HEK293 (cell line): ENCODE results near the gene FES.

Experiments
- AEBP2 ChIP-seq: fragments of 450-650 bp; formaldehyde crosslinking; IDR thresholded peaks from 2 replicates; pipeline ENCODE4 v1.5.1; 2016; ENCODE audit warnings: missing biosample characterization, missing genetic modification characterization, borderline replicate concordance
- EGR2 ChIP-seq: fragments of 450-650 bp; formaldehyde crosslinking; IDR thresholded peaks from 2 replicates; pipeline ENCODE4 v1.5.1; 2016; ENCODE audit warnings: low read depth, missing biosample characterization, missing genetic modification characterization
- GLI4 ChIP-seq: fragments of 450-650 bp; formaldehyde crosslinking; IDR thresholded peaks from 2 replicates; pipeline ENCODE4 v1.5.1; 2016; ENCODE audit warnings: missing biosample characterization, missing genetic modification characterization
- INSM2 ChIP-seq: fragments of 450-650 bp; formaldehyde crosslinking; IDR thresholded peaks from 2 replicates; pipeline ENCODE4 v1.5.1; 2016; ENCODE audit warnings: missing biosample characterization, missing genetic modification characterization
- KLF17 ChIP-seq: fragments of 450-650 bp; formaldehyde crosslinking; IDR thresholded peaks from 2 replicates; pipeline ENCODE4 v1.5.1; 2016; ENCODE audit warnings: missing biosample characterization, missing genetic modification characterization
- KLF9 ChIP-seq: fragments of 450-650 bp; formaldehyde crosslinking; IDR thresholded peaks from 2 replicates; pipeline ENCODE4 v1.5.1; 2016; ENCODE audit warnings: missing biosample characterization, missing genetic modification characterization, low read depth
- MEIS1 ChIP-seq: sonication (generic); formaldehyde crosslinking; IDR thresholded peaks from 2 replicates; pipeline ENCODE4 v1.8.1; 2022; ENCODE audit warnings: missing genetic modification reagents, mild to moderate bottlenecking, borderline replicate concordance
- PATZ1 ChIP-seq: fragments of 450-650 bp; formaldehyde crosslinking; IDR thresholded peaks from 2 replicates; pipeline ENCODE4 v1.5.1; 2016; ENCODE audit warnings: missing biosample characterization, missing genetic modification characterization
- YY1 ChIP-seq: fragments of 450-650 bp; formaldehyde crosslinking; IDR thresholded peaks from 2 replicates; pipeline ENCODE4 v1.5.1; 2018; ENCODE audit warnings: missing biosample characterization, missing genetic modification characterization
- ZFP37 ChIP-seq: fragments of 450-650 bp; formaldehyde crosslinking; IDR thresholded peaks from 2 replicates; pipeline ENCODE4 v1.5.1; 2016; ENCODE audit warnings: missing biosample characterization, missing genetic modification characterization
- ZNF112 ChIP-seq: fragments of 450-650 bp; formaldehyde crosslinking; IDR thresholded peaks from 2 replicates; pipeline ENCODE4 v1.5.0; 2017; ENCODE audit warnings: missing biosample characterization, missing genetic modification characterization
- ZNF114 ChIP-seq: fragments of 450-650 bp; formaldehyde crosslinking; IDR thresholded peaks from 2 replicates; pipeline ENCODE4 v1.5.0; 2017; ENCODE audit warnings: missing biosample characterization, missing genetic modification characterization
- ZNF169 ChIP-seq: fragments of 450-650 bp; formaldehyde crosslinking; IDR thresholded peaks from 2 replicates; pipeline ENCODE4 v1.5.1; 2016; ENCODE audit warnings: missing biosample characterization, missing genetic modification characterization
- ZNF266 ChIP-seq: fragments of 450-650 bp; formaldehyde crosslinking; IDR thresholded peaks from 2 replicates; pipeline ENCODE4 v1.5.1; 2016; ENCODE audit warnings: missing biosample characterization, missing genetic modification characterization, low read depth
- ZNF280C ChIP-seq: fragments of 450-650 bp; formaldehyde crosslinking; IDR thresholded peaks from 2 replicates; pipeline ENCODE4 v1.5.1; 2016; ENCODE audit warnings: missing biosample characterization, missing genetic modification characterization
- ZNF366 ChIP-seq: fragments of 450-650 bp; formaldehyde crosslinking; conservative IDR thresholded peaks from 2 replicates; pipeline ENCODE4 v1.5.1; 2016; ENCODE audit warnings: missing biosample characterization, missing genetic modification characterization
- ZNF510 ChIP-seq: fragments of 450-650 bp; formaldehyde crosslinking; IDR thresholded peaks from 2 replicates; pipeline ENCODE4 v1.5.1; 2018; ENCODE audit warnings: mild to moderate bottlenecking, missing genetic modification characterization, missing biosample characterization; ENCODE audit not compliant: insufficient replicate concordance
- ZNF530 ChIP-seq: fragments of 450-650 bp; formaldehyde crosslinking; IDR thresholded peaks from 2 replicates; pipeline ENCODE4 v1.5.1; 2016; ENCODE audit warnings: low read depth, missing biosample characterization, missing genetic modification characterization
- ZNF544 ChIP-seq: fragments of 450-650 bp; formaldehyde crosslinking; IDR thresholded peaks from 2 replicates; pipeline ENCODE4 v1.5.0; 2017; ENCODE audit warnings: missing biosample characterization, missing genetic modification characterization
- ZNF555 ChIP-seq: fragments of 450-650 bp; formaldehyde crosslinking; conservative IDR thresholded peaks from 2 replicates; pipeline ENCODE4 v1.5.1; 2017; ENCODE audit warnings: missing biosample characterization, mild to moderate bottlenecking, missing genetic modification characterization, inconsistent platforms
- ZNF580 ChIP-seq: fragments of 450-650 bp; formaldehyde crosslinking; IDR thresholded peaks from 2 replicates; pipeline ENCODE4 v1.5.1; 2016; ENCODE audit warnings: missing biosample characterization, missing genetic modification characterization
- ZNF704 ChIP-seq: fragments of 450-650 bp; formaldehyde crosslinking; IDR thresholded peaks from 2 replicates; pipeline ENCODE4 v1.5.1; 2016; ENCODE audit warnings: missing biosample characterization, missing genetic modification characterization
- ZNF776 ChIP-seq: fragments of 450-650 bp; formaldehyde crosslinking; IDR thresholded peaks from 2 replicates; pipeline ENCODE4 v1.5.0; 2017; ENCODE audit warnings: missing biosample characterization, missing genetic modification characterization, borderline replicate concordance
- ZNF777 ChIP-seq: fragments of 450-650 bp; formaldehyde crosslinking; IDR thresholded peaks from 2 replicates; pipeline ENCODE4 v1.5.1; 2017; ENCODE audit warnings: missing biosample characterization, missing genetic modification characterization, borderline replicate concordance
- ZSCAN4 ChIP-seq: fragments of 450-650 bp; formaldehyde crosslinking; IDR thresholded peaks from 2 replicates; pipeline ENCODE4 v1.5.1; 2017; ENCODE audit warnings: missing biosample characterization, missing genetic modification characterization

Gene FES

GRCh38 chr15:90902840-90903732 is 18.8 kb downstream of the FES start, which contains the start of gene MAN2A2 (continued):
- peak; percentile 74 for TF ChIP-seq PATZ1 (tag by site-specific recombination)
- TF ChIP-seq ZNF366 (tag by site-specific recombination), result no peak
- TF ChIP-seq ZNF280C (tag by site-specific recombination), result no peak
- TF ChIP-seq MEIS1 (CRISPR knock-in tag), result no peak
- no peak for TF ChIP-seq ZNF266
- 0 out of 2 replicates have a peak, but pooled peaks have one; percentile 47 for TF ChIP-seq INSM2 (tag by site-specific recombination)
- no peak for TF ChIP-seq YY1 (tag by site-specific recombination)
- peak; percentile 45; the same call in 1 of the 2 replicates for TF ChIP-seq KLF17
- no peak for TF ChIP-seq ZSCAN4
- peak; percentile 64; the same call in 1 of the 2 replicates for TF ChIP-seq KLF9
- TF ChIP-seq ZNF580 (tag by site-specific recombination), result no peak
- TF ChIP-seq ZNF112 (tag by site-specific recombination), result no peak
- no peak for TF ChIP-seq ZNF777
- 0 out of 2 replicates have a peak, but pooled peaks have one; percentile 38 for TF ChIP-seq ZFP37 (tag by site-specific recombination)
- TF ChIP-seq ZNF169 (tag by site-specific recombination), result no peak
- peak; percentile 77 for TF ChIP-seq EGR2 (tag by site-specific recombination)
- no peak for TF ChIP-seq ZNF555 (tag by site-specific recombination)
- no peak for TF ChIP-seq ZNF510 (tag by site-specific recombination)
- TF ChIP-seq ZNF776, result no peak
- no peak for TF ChIP-seq GLI4
- TF ChIP-seq ZNF114, result no peak
- no peak for TF ChIP-seq ZNF704 (tag by site-specific recombination)
- no peak for TF ChIP-seq ZNF530 (tag by site-specific recombination)
- no peak for TF ChIP-seq ZNF544 (tag by site-specific recombination)
- no peak for TF ChIP-seq AEBP2 (tag by site-specific recombination)
